ENCODE results near the gene ARHGAP26.
A peak's percentile ranks its signal among the peaks of the same experiment; 100 is the strongest.
"Not testable (repeated sequence)": the region's sequence is repeated elsewhere in the genome, so short reads cannot be mapped to it uniquely, and the experiment has no call there.

Gene ARHGAP26

DNA sequence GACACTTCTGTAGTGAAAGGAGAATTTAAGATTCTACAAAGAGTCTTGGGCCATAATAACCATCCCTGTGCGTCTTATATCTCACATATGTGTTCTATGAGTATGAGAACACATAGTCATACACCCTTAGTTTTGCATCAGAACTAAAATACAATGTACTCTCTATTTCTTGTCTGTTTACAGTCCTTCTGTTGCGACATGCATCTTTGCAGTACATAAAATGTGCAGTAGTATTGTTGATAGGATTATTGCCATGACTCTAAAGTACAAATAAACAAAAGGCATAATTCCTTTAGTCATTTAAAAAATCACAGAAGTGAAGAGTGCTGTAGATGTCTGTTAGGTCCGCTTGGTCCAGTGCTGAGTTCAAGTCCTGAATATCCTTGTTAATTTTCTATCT, 431.4 kb downstream of the ARHGAP26 start:
- H3K27ac Mint-ChIP-seq, result no peak overlapping the region
- H3K4me3 Mint-ChIP-seq, result no peak overlapping the region
- H3K4me1 Mint-ChIP-seq (ENCODE audit: low read depth), result peaks cover 2% of the 10 kb centered on the region
- H3K27me3 Mint-ChIP-seq, result no peaks in the 10 kb centered on the region
- no peaks in the 10 kb centered on the region for H3K9me3 Mint-ChIP-seq (ENCODE audit: low read depth)
- peaks cover 26% of the 10 kb centered on the region for H3K36me3 Mint-ChIP-seq

DNA sequence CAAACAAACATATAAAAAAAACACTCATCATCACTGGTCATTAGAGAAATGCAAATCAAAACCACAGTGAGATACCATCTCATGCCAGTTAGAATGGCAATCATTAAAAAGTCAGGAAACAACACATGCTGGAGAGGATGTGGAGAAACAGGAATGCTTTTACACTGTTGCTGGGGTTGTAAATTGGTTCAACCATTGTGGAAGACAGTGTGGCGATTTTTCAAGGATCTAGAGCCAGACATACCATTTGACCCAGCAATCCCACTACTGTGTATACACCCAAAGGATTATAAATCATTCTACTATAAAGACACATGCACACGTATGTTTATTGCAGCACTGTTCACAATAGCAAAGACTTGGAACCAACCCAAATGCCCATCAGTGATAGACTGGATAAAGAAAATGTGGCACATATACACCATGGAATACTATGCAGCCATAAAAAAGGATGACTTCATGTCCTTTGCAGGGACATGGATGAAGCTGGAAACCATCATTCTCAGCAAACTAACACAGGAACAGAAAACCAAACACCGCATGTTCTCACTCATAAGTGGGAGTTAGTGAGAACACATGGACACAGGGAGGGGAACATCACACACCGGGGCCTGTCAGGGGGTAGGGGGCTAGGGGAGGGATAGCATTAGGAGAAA, 433.3 kb downstream of the ARHGAP26 start:
- not testable (repeated sequence) for H3K4me3 Mint-ChIP-seq; H3K27ac Mint-ChIP-seq; H3K27me3 Mint-ChIP-seq; H3K4me1 Mint-ChIP-seq (ENCODE audit: low read depth); H3K9me3 Mint-ChIP-seq (ENCODE audit: low read depth)
- H3K36me3 Mint-ChIP-seq, result peaks cover 24% of the 10 kb centered on the region

DNA sequence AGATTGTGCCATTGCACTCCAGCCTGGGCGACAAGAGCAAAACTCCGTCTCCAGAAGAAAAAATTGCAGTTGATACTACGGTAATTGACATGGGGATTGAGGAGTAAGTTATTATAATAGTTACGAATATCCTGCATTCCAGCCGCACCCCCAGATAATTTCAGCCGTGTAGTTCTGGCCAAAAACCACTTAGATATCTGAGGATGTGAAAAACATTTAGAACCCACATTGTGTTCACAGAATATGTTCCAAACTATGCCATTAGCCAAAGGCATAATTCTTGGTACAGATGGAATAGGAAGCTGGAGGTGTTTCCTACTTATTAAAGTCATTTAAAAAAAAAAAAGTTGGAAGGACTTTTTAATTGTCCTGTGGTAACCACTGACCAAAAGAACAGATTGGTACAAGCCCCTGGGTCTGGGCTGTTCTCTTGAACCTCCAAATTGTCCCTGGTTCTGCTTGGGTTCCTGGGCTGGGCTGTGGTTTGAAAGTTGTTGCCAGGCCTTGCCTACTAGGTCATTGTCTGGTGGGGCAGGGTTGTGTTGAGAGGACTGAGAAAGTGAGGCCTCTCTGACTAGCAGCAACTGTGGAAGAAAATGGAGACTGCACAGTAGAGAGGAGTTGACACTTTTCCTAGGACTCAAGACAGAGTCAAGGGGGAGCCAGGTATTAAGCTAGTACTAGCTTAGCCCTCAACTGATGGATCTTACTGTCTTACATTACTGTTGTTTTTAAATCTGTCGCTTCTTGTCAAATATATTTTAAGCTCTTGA, 434.5 kb downstream of the ARHGAP26 start:
- no peaks in the 10 kb centered on the region for H3K4me1 Mint-ChIP-seq (ENCODE audit: low read depth)
- H3K27ac Mint-ChIP-seq, result no peak overlapping the region
- no peak overlapping the region for H3K4me3 Mint-ChIP-seq
- peaks cover 27% of the 10 kb centered on the region for H3K36me3 Mint-ChIP-seq
- no peaks in the 10 kb centered on the region for H3K9me3 Mint-ChIP-seq (ENCODE audit: low read depth)
- no peaks in the 10 kb centered on the region for H3K27me3 Mint-ChIP-seq

GRCh38 chr5:143205386-143205785, 435.2 kb downstream of the ARHGAP26 start:
- no peaks in the 10 kb centered on the region for H3K9me3 Mint-ChIP-seq (ENCODE audit: low read depth)
- H3K4me1 Mint-ChIP-seq (ENCODE audit: low read depth), result no peaks in the 10 kb centered on the region
- no peak overlapping the region for H3K4me3 Mint-ChIP-seq
- peaks cover 26% of the 10 kb centered on the region for H3K36me3 Mint-ChIP-seq
- H3K27me3 Mint-ChIP-seq, result no peaks in the 10 kb centered on the region
- no peak overlapping the region for H3K27ac Mint-ChIP-seq

- Mint-ChIP-seq H3K27ac (no peak overlapping the region), H3K9me3 (ENCODE audit: low read depth) (no peaks in the 10 kb centered on the region), H3K4me1 (ENCODE audit: low read depth) (no peaks in the 10 kb centered on the region), H3K27me3 (no peaks in the 10 kb centered on the region), H3K36me3 (peaks cover 25% of the 10 kb centered on the region), H3K4me3 (no peak overlapping the region)
These were observed 435.7 kb downstream of the ARHGAP26 start for GRCh38 chr5:143205883-143206195.

GRCh38 chr5:143206196-143207053, 436.2 kb downstream of the ARHGAP26 start:
- Mint-ChIP-seq H3K36me3 (peaks cover 25% of the 10 kb centered on the region), H3K27ac (no peak overlapping the region), H3K27me3 (no peaks in the 10 kb centered on the region), H3K4me3 (no peak overlapping the region), H3K9me3 (ENCODE audit: low read depth) (no peaks in the 10 kb centered on the region), H3K4me1 (ENCODE audit: low read depth) (no peaks in the 10 kb centered on the region)

DNA sequence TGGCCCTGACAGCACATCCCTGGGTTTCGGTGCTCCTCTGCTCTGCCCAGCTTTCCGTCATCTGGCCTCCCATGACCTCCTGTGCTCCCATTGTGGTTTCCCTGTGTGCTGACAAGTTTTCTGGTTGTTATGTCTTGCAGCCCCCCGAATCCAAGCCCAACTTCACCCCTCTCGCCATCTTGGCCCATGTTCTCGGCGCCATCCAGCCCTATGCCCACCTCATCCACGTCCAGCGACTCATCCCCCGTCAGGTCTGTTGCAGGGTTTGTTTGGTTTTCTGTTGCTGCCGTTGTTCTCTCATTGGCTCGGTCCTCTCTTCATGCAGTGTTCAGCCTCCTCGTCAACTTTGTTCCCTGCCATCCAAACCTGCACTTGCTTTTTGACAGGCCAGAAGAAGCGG, 436.9 kb downstream of the ARHGAP26 start:
- no peak overlapping the region for H3K4me3 Mint-ChIP-seq
- no peaks in the 10 kb centered on the region for H3K27me3 Mint-ChIP-seq
- H3K36me3 Mint-ChIP-seq, result peaks cover 23% of the 10 kb centered on the region
- no peak overlapping the region for H3K27ac Mint-ChIP-seq
- no peaks in the 10 kb centered on the region for H3K4me1 Mint-ChIP-seq (ENCODE audit: low read depth)
- H3K9me3 Mint-ChIP-seq (ENCODE audit: low read depth), result no peaks in the 10 kb centered on the region

- peaks cover 18% of the 10 kb centered on the region for H3K36me3 Mint-ChIP-seq
- H3K27ac Mint-ChIP-seq, result no peak overlapping the region
- no peaks in the 10 kb centered on the region for H3K4me1 Mint-ChIP-seq (ENCODE audit: low read depth)
- H3K9me3 Mint-ChIP-seq (ENCODE audit: low read depth), result no peaks in the 10 kb centered on the region
- no peak overlapping the region for H3K4me3 Mint-ChIP-seq
- no peaks in the 10 kb centered on the region for H3K27me3 Mint-ChIP-seq
These were observed 437.6 kb downstream of the ARHGAP26 start for GRCh38 chr5:143207563-143208364.

GRCh38 chr5:143208365-143208641, 438.1 kb downstream of the ARHGAP26 start:
- H3K36me3 Mint-ChIP-seq, result peaks cover 16% of the 10 kb centered on the region
- H3K4me1 Mint-ChIP-seq (ENCODE audit: low read depth), result no peaks in the 10 kb centered on the region
- no peak overlapping the region for H3K4me3 Mint-ChIP-seq
- H3K27ac Mint-ChIP-seq, result no peak overlapping the region
- H3K27me3 Mint-ChIP-seq, result no peaks in the 10 kb centered on the region
- H3K9me3 Mint-ChIP-seq (ENCODE audit: low read depth), result no peaks in the 10 kb centered on the region

DNA sequence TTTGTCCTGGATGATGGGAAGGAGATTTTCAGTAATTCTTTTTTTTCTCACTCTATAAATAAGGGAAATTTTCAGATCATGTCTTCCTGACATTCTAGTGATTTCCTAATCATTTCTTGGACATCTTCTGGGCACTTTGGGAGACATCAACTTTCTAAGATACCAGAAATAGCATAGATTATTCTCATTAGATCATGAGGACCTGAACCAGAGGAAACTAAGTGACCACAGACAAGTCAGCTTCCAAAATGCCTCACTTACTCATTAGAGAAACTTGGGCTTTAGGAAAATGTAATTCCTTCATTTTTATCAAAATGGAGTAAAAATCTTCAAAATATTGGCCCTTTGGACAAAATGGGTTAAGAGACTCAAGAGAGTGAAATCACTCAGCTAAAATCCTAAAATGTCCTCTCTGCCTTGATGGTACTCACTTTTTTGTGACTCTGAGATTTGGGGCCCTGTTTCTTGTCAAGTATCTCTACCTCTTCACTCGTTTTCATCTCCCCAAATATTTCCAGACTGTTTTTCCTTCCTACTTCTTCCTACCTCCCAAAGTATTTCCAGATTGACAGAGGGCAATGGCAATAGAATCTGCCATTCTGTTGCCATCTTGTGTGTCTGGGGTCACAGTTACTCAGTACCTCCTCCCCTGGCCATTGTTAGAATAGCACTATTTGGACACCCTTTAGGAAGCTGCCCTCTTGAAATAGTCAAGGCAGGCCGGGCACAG, 438.8 kb downstream of the ARHGAP26 start:
- peaks cover 2% of the 10 kb centered on the region for H3K4me1 Mint-ChIP-seq (ENCODE audit: low read depth)
- H3K36me3 Mint-ChIP-seq, result peaks cover 16% of the 10 kb centered on the region
- no peak overlapping the region for H3K27ac Mint-ChIP-seq
- no peak overlapping the region for H3K4me3 Mint-ChIP-seq
- no peaks in the 10 kb centered on the region for H3K9me3 Mint-ChIP-seq (ENCODE audit: low read depth)
- H3K27me3 Mint-ChIP-seq, result no peaks in the 10 kb centered on the region

- Mint-ChIP-seq H3K9me3 (ENCODE audit: low read depth) (no peaks in the 10 kb centered on the region), H3K4me1 (ENCODE audit: low read depth) (peaks cover 2% of the 10 kb centered on the region), H3K36me3 (peaks cover 16% of the 10 kb centered on the region), H3K27ac (no peak overlapping the region), H3K4me3 (no peak overlapping the region), H3K27me3 (no peaks in the 10 kb centered on the region)
These were observed 439.8 kb downstream of the ARHGAP26 start for GRCh38 chr5:143209881-143210395.

GRCh38 chr5:143210576-143210975, 440.4 kb downstream of the ARHGAP26 start:
- no peaks in the 10 kb centered on the region for H3K27me3 Mint-ChIP-seq
- peaks cover 2% of the 10 kb centered on the region for H3K4me1 Mint-ChIP-seq (ENCODE audit: low read depth)
- H3K27ac Mint-ChIP-seq, result no peak overlapping the region
- H3K9me3 Mint-ChIP-seq (ENCODE audit: low read depth), result no peaks in the 10 kb centered on the region
- peaks cover 16% of the 10 kb centered on the region for H3K36me3 Mint-ChIP-seq
- H3K4me3 Mint-ChIP-seq, result no peak overlapping the region

GRCh38 chr5:143212261-143212660, 442.1 kb downstream of the ARHGAP26 start:
- H3K4me1 Mint-ChIP-seq (ENCODE audit: low read depth), result peaks cover 2% of the 10 kb centered on the region
- no peaks in the 10 kb centered on the region for H3K9me3 Mint-ChIP-seq (ENCODE audit: low read depth)
- no peak overlapping the region for H3K4me3 Mint-ChIP-seq
- no peak overlapping the region for H3K27ac Mint-ChIP-seq
- H3K36me3 Mint-ChIP-seq, result peaks cover 17% of the 10 kb centered on the region
- no peaks in the 10 kb centered on the region for H3K27me3 Mint-ChIP-seq

DNA sequence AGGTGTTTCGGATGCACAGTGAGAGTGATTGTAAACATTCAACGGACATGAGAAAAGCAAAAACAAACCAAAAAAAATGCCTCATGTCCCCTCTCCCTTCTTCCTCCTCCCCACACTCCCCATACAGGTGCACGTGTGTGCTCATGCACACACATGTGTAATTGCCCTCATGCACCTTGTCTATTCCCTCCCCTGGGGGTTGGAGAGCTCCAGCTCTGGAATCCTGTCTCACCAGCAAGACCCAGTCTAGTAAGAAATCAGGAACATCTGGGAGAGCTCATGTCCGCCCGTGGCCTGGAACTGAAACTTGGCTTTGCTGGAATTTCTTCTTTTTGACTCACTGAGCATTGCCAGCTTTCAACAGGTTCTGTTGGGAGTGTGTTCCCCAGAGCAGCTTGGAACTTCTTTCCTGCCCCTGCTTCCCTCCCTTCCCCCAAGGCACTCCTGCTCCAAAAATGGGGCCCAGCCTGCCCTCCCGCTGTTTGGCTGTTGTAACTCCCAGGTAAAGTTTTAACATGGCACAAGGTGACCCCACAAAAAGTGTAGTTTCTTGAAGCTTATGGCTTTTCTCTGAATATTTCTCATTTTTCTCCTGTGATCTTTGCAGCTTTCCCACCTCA, 443.2 kb downstream of the ARHGAP26 start:
- Mint-ChIP-seq H3K27ac (peak overlapping the region; percentile 42), H3K4me3 (no peak overlapping the region), H3K9me3 (ENCODE audit: low read depth) (no peaks in the 10 kb centered on the region), H3K27me3 (no peaks in the 10 kb centered on the region), H3K4me1 (ENCODE audit: low read depth) (peaks cover 2% of the 10 kb centered on the region), H3K36me3 (peaks cover 17% of the 10 kb centered on the region)
